ENCODE measurements around the gene LZTR1. TPM values are rescaled to one million over a fixed set of nuclear protein-coding genes. Genes with fewer than 3 reads are reported as not detected.
A peak's percentile ranks its signal among the peaks of the same experiment; 100 is the strongest.

LZTR1 gene
- total and polyA plus RNA-seq, 7 donors, result 10.2 to 50.4 (median 31.4) TPM

DNA sequence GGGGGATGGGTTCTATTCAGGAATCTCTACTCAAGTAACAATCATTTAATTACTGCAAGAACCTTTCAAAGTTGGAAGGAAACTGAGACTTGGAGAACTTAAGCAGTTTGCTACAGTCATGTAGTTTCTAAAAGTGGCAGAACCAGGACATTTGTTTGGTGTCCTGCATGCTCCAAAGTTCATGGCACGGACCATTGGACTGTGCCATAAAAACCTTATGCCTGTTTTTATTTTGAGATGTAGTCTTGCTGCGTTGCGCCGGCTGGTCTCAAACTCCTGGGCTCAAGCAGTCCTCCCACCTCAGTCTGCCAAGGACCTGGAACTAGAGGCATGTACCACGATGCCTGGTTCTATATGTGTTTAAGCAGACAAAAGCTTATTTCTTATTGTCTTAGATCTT lies 33.6 kb upstream of the LZTR1 start:
- WGBS, 2 donors, result 22 to 68% methylated on average over 5 of the region's 5 CpGs
- H3K9me3 ChIP-seq, result no peaks in the 10 kb centered on the region
- DNase-seq, result no peak
- H3K36me3 ChIP-seq, result peaks cover 0 to 42% (median 19%) of the 10 kb centered on the region in 4 donors
- intact Hi-C loops (cut with DNase I), result no loop called here
- TF ChIP-seq POLR2AphosphoS5 (IDR thresholded peaks at IDR 0.05) (no peak), EP300 (IDR thresholded peaks at IDR 0.05) (no peak), POLR2A (IDR thresholded peaks at IDR 0.05) (no peak), CTCF (IDR thresholded peaks at IDR 0.05) (no peak)
- no peak overlapping the region for H3K4me3 ChIP-seq
- H3K27me3 ChIP-seq, result no peaks in the 10 kb centered on the region
- peaks cover 0 to 24% (median 14%) of the 10 kb centered on the region in 4 donors for H3K4me1 ChIP-seq
- H3K27ac ChIP-seq, result no peak overlapping the region

- H3K4me1 ChIP-seq, result peaks cover 0 to 24% (median 14%) of the 10 kb centered on the region in 4 donors
- no peaks in the 10 kb centered on the region for H3K27me3 ChIP-seq
- no peak overlapping the region for H3K4me3 ChIP-seq
- no peaks in the 10 kb centered on the region for H3K9me3 ChIP-seq
- DNase-seq, result no peak
- 85 to 96% methylated on average over 5 of the region's 5 CpGs for WGBS, 2 donors
- no peak overlapping the region for H3K27ac ChIP-seq
- intact Hi-C loops (cut with DNase I), result no loop called here
- H3K36me3 ChIP-seq, result peaks cover 0 to 47% (median 19%) of the 10 kb centered on the region in 4 donors
- no peak for TF ChIP-seq CTCF (IDR thresholded peaks at IDR 0.05)
- no peak for TF ChIP-seq EP300 (IDR thresholded peaks at IDR 0.05)
- no peak for TF ChIP-seq POLR2A (IDR thresholded peaks at IDR 0.05)
- TF ChIP-seq POLR2AphosphoS5 (IDR thresholded peaks at IDR 0.05), result no peak
Measured at GRCh38 chr22:20948989-20949388, 33.1 kb upstream of the LZTR1 start.

GRCh38 chr22:20949698-20950183 lies 32.4 kb upstream of the LZTR1 start:
- peak; percentile 14 for DNase-seq
- Histone ChIP-seq H3K27me3 (no peaks in the 10 kb centered on the region), H3K4me1 (peaks cover 0 to 20% (median 11%) of the 10 kb centered on the region in 4 donors), H3K36me3 (peaks cover 0 to 48% (median 19%) of the 10 kb centered on the region in 4 donors), H3K9me3 (no peaks in the 10 kb centered on the region), H3K27ac (no peak overlapping the region), H3K4me3 (no peak overlapping the region)
- 80 to 81% methylated on average over 13 of the region's 13 CpGs for WGBS, 2 donors
- intact Hi-C loops (cut with DNase I), result no loop called here
- TF ChIP-seq POLR2A (IDR thresholded peaks at IDR 0.05), result no peak
- no peak for TF ChIP-seq POLR2AphosphoS5 (IDR thresholded peaks at IDR 0.05)
- TF ChIP-seq CTCF (IDR thresholded peaks at IDR 0.05), result no peak
- no peak for TF ChIP-seq EP300 (IDR thresholded peaks at IDR 0.05)

DNA sequence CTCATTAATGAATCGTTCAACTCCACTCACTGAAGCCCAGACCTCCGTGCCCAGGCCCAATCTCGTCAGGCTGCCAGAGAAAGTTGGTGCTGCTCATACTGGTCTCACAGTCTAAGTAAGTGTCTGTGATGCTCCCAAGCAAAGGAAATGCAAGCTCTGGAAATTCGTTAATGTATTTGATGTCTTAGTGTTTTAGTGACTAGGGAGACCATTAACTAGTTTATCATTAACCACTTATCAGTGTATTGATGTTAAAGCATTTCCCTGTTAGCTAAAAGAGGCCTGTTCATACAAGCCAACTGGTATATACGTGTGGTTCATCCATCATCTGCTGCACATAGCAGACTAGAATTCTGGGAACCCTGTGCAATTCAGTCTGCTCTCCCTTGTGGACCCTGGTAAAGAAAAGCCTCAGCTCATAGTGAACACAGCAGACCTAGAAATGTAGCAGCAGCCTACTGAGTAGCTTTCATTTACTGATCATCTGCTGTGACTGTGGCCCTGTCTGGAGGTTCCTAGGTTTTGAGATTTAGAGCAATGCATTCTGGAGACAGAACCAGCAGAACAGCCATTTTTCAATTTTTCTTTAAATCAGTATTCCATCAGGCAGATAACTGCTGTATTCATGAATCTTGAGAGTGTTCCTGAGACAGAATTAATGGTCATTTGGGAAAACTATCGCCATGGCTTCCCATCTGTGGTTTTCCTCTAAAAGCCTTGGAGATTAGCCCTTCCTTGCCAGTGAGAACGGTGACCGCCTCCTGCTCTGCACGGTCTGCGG lies 30.8 kb upstream of the LZTR1 start:
- peaks cover 0 to 48% (median 19%) of the 10 kb centered on the region in 4 donors for H3K36me3 ChIP-seq
- H3K9me3 ChIP-seq, result no peaks in the 10 kb centered on the region
- DNase-seq, result no peak
- H3K4me1 ChIP-seq, result peaks cover 0 to 5% (median under 1%) of the 10 kb centered on the region in 4 donors
- no peak overlapping the region for H3K4me3 ChIP-seq
- WGBS, 2 donors, result 46 to 84% methylated on average over 10 of the region's 10 CpGs
- H3K27me3 ChIP-seq, result no peaks in the 10 kb centered on the region
- intact Hi-C loops (cut with DNase I), result no loop called here
- no peak for TF ChIP-seq CTCF (IDR thresholded peaks at IDR 0.05)
- no peak for TF ChIP-seq POLR2A (IDR thresholded peaks at IDR 0.05)
- TF ChIP-seq POLR2AphosphoS5 (IDR thresholded peaks at IDR 0.05), result no peak
- TF ChIP-seq EP300 (IDR thresholded peaks at IDR 0.05), result no peak
- no peak overlapping the region for H3K27ac ChIP-seq

All from sigmoid colon (tissue), 7 donors.